ENCODE results near the gene SCAF1. TPM values are rescaled to one million over a fixed set of nuclear protein-coding genes. Genes with fewer than 3 reads are reported as not detected.

Gene SCAF1
- total RNA-seq, 1 donor from 2014 or later, result 105 TPM

DNA sequence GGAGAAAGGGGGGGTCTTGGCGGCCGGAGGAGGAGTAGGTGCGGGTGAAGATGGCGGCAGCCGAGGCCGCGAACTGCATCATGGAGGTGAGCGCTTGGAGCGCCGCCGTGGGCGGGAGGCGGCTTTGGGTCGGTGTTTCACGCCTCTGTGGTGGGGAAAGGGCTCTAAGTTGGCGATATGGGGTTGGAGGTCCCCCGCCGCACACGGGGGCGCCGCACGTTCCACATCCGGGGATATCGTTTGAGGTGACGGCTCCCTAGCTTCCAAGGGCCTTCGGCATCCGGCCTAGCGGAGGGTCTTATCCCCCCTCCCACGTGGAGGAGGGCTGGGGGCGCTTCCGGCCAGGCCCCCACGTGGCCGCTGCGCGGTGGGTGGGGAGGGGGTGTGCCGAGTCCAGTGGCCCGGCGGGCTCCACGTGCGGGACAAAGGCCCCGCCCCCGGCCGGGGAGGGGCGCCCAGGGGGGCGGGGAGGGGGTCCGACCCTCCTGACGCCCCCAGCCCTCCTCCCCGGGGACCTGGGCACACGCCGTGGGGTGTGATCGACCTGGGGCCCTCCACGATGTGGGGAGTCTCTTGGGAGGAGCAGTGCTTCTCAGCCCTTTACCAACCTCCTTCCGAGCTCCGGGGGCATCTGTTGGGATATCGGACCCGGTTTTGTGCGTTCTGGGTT lies 35.4 kb downstream of the SCAF1 start, which contains the start of gene PRMT1:
TSS of gene PRMT1 (plus strand) at position 41 of the 670 bp plus-strand sequence. CDS start at position 51, 10 bp downstream.
- FAIRE-seq (no peak), DNase-seq (ENCODE audit: low read depth) (no peak)
- Histone ChIP-seq H3K4me1 (ENCODE audit: insufficient read depth, low read length) (peaks cover 18% of the 10 kb centered on the region), H3K9ac (ENCODE audit: low read length) (peak within 1 kb of the TSS; percentile 93), H3K9me3 (ENCODE audit: insufficient read depth, low read depth, low read length) (no peaks in the 10 kb centered on the region), H2AFZ (ENCODE audit: low read depth, low read length) (peak within 1 kb of the TSS; percentile 92), H3K36me3 (ENCODE audit: insufficient read depth, low read length) (peaks cover 5% of the 10 kb centered on the region), H3K79me2 (ENCODE audit: insufficient read depth, low read length) (peaks cover 51% of the 10 kb centered on the region), H3K4me2 (ENCODE audit: low read length) (peak within 1 kb of the TSS; percentile 93), H3K27ac (ENCODE audit: low read depth, low read length) (peak within 1 kb of the TSS; percentile 98), H3K4me3 (ENCODE audit: insufficient read depth, low read depth, low read length) (peak within 1 kb of the TSS; percentile 88), H3K27me3 (ENCODE audit: insufficient read depth, low read length) (no peaks in the 10 kb centered on the region), H4K20me1 (ENCODE audit: insufficient read depth, low read length) (peaks cover 46% of the 10 kb centered on the region)
- H3K4me1 Mint-ChIP-seq (ENCODE audit: low read depth, unreplicated experiment), result peaks cover 6% of the 10 kb centered on the region
- peak within 1 kb of the TSS; percentile 100 for H3K27ac Mint-ChIP-seq (ENCODE audit: unreplicated experiment)
- no peak for TF ChIP-seq EZH2 (IDR thresholded peaks at IDR 0.05; ENCODE audit: insufficient read depth, low read length)
- TF ChIP-seq, protein P1, sequence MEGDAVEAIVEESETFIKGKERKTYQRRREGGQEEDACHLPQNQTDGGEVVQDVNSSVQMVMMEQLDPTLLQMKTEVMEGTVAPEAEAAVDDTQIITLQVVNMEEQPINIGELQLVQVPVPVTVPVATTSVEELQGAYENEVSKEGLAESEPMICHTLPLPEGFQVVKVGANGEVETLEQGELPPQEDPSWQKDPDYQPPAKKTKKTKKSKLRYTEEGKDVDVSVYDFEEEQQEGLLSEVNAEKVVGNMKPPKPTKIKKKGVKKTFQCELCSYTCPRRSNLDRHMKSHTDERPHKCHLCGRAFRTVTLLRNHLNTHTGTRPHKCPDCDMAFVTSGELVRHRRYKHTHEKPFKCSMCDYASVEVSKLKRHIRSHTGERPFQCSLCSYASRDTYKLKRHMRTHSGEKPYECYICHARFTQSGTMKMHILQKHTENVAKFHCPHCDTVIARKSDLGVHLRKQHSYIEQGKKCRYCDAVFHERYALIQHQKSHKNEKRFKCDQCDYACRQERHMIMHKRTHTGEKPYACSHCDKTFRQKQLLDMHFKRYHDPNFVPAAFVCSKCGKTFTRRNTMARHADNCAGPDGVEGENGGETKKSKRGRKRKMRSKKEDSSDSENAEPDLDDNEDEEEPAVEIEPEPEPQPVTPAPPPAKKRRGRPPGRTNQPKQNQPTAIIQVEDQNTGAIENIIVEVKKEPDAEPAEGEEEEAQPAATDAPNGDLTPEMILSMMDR (IDR thresholded peaks at IDR 0.05; ENCODE audit: insufficient read depth, low read depth, low read length), result no peak
- H3K27me3 Mint-ChIP-seq (ENCODE audit: low read depth, unreplicated experiment), result no peaks in the 10 kb centered on the region
- no peaks in the 10 kb centered on the region for H3K9me3 Mint-ChIP-seq (ENCODE audit: unreplicated experiment)
- peaks cover 6% of the 10 kb centered on the region for H3K36me3 Mint-ChIP-seq (ENCODE audit: low read depth, unreplicated experiment)
- peak within 1 kb of the TSS; percentile 93 for H3K4me3 Mint-ChIP-seq (ENCODE audit: unreplicated experiment)

DNA sequence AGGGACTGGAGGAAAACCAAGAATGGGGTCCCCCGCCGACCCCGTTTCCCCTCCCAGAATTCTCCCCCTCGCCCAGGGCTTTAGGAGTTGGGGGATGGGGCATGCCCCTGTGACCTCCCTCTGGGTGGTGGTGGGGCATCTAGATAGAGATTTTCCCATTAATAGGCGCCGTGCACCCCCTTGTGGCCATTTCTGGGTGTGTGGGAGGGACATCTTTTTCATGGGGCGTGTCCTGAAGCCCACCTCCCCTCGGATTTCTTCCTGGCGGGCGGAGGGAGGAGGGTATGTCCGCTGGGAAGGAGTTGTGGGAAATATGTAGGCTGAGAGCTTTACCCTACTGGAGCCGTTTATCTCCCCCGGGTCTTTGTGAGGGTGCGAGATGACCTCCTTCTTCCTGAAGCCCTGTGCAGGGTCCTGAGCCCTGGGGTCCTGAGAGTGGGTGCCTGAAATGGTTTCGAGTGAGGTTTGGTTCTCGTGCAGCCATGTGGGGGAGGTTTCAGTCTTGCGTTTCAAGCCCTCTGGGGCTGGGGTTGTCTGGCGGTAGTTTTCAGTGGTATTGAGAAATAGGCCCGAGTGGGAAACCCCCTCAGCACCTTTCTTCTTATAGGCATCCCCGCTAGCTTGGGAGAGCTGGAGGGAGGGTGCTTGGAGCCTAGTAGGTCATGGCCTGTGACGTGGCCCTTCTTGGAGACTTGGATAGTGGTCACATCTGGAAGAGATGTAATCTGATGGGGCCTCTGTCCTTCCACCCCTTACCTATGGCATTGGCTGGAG lies 36.1 kb downstream of the SCAF1 start:
- DNase-seq (ENCODE audit: low read depth), result peak; percentile 16

More for the DNA sequence above, 36.1 kb downstream of the SCAF1 start:
- peaks cover 6% of the 10 kb centered on the region for H3K4me1 Mint-ChIP-seq (ENCODE audit: low read depth, unreplicated experiment)
- Histone ChIP-seq H2AFZ (ENCODE audit: low read depth, low read length) (no peak overlapping the region), H3K9me3 (ENCODE audit: insufficient read depth, low read depth, low read length) (no peaks in the 10 kb centered on the region), H3K4me3 (ENCODE audit: insufficient read depth, low read depth, low read length) (peak overlapping the region; percentile 88), H3K9ac (ENCODE audit: low read length) (peak overlapping the region; percentile 93), H3K79me2 (ENCODE audit: insufficient read depth, low read length) (peaks cover 53% of the 10 kb centered on the region), H3K4me2 (ENCODE audit: low read length) (peak overlapping the region; percentile 93), H3K4me1 (ENCODE audit: insufficient read depth, low read length) (peaks cover 18% of the 10 kb centered on the region), H4K20me1 (ENCODE audit: insufficient read depth, low read length) (peaks cover 50% of the 10 kb centered on the region), H3K27me3 (ENCODE audit: insufficient read depth, low read length) (no peaks in the 10 kb centered on the region), H3K36me3 (ENCODE audit: insufficient read depth, low read length) (peaks cover 8% of the 10 kb centered on the region), H3K27ac (ENCODE audit: low read depth, low read length) (peak overlapping the region; percentile 87)
- no peak for FAIRE-seq
- no peaks in the 10 kb centered on the region for H3K9me3 Mint-ChIP-seq (ENCODE audit: unreplicated experiment)
- no peaks in the 10 kb centered on the region for H3K27me3 Mint-ChIP-seq (ENCODE audit: low read depth, unreplicated experiment)
- peak overlapping the region; percentile 88 for H3K4me3 Mint-ChIP-seq (ENCODE audit: unreplicated experiment)
- peaks cover 9% of the 10 kb centered on the region for H3K36me3 Mint-ChIP-seq (ENCODE audit: low read depth, unreplicated experiment)
- H3K27ac Mint-ChIP-seq (ENCODE audit: unreplicated experiment), result peak overlapping the region; percentile 88
- TF ChIP-seq, protein P1 (IDR thresholded peaks at IDR 0.05; ENCODE audit: insufficient read depth, low read depth, low read length), result peak; percentile 59
- no peak for TF ChIP-seq EZH2 (IDR thresholded peaks at IDR 0.05; ENCODE audit: insufficient read depth, low read length)

Data from astrocyte (in vitro differentiated cells and primary cell).